Caki2 (cell line): ENCODE measurements around the gene ZNF285. TPM values are rescaled to one million over a fixed set of nuclear protein-coding genes. Genes with fewer than 3 reads are reported as not detected.
"Not testable (repeated sequence)": the region's sequence is repeated elsewhere in the genome, so short reads cannot be mapped to it uniquely, and the experiment has no call there.

Source experiments
- DNase-seq: peaks from one replicate; pipeline ENCODE4 v3.0.0-alpha.2; 2015; ENCODE audit warnings: low read depth
- in situ Hi-C: cut with HindIII; loops from 2 replicates; pipeline ENCODE4 v1.10.0; 2016; ENCODE audit warnings: low sequenced_read_pairs, low pct_unique_long_range_greater_than_20kb, mixed read lengths
- total RNA-seq: library from RNA; depleted of rRNA; stranded (reverse); fragments of >200 nt; shearing (Covaris generic); gene quantifications from 2 replicates; pipeline ENCODE4 v1.2.3, GENCODE V29; 2014; ENCODE audit warnings: low replicate concordance; rRNA removed

The ZNF285 gene
- 2.3 and 3.6 TPM in 2 replicates for total RNA-seq

GRCh38 chr19:44401139-44402115 lies at the start of gene ZNF285:
TSS of gene ZNF285 (minus strand) at chr19:44401608. CDS start at chr19:44397213, 4,395 bp downstream.
- in situ Hi-C loops, result no loop called here
- peak; percentile 93 for DNase-seq

- DNase-seq, result peak; percentile 92
These were observed 46.7 kb upstream of the ZNF285 start, which contains the start of gene ZNF229 for GRCh38 chr19:44447916-44448674. TSS of gene ZNF229 (minus strand) at chr19:44448472. CDS start at chr19:44442847, 5,625 bp downstream.

GRCh38 chr19:44438441-44438840 lies 37.0 kb upstream of the ZNF285 start:
- DNase-seq, result no peak
- in situ Hi-C loops, result no loop called here

More at GRCh38 chr19:44447916-44448674, 46.7 kb upstream of the ZNF285 start, which contains the start of gene ZNF229:
- in situ Hi-C loops, result no loop called here

GRCh38 chr19:44435441-44435840 lies 34.0 kb upstream of the ZNF285 start:
- in situ Hi-C loops, result no loop called here
- no peak for DNase-seq

- DNase-seq, result no peak
- in situ Hi-C loops, result no loop called here
These were observed 29.5 kb upstream of the ZNF285 start for GRCh38 chr19:44430956-44431355.

GRCh38 chr19:44415553-44415952 lies 14.1 kb upstream of the ZNF285 start:
- in situ Hi-C loops, result not testable (repeated sequence)

GRCh38 chr19:44389268-44389667 lies 12.1 kb downstream of the ZNF285 start:
- in situ Hi-C loops, DNase-seq: not testable (repeated sequence)

More at GRCh38 chr19:44415553-44415952, 14.1 kb upstream of the ZNF285 start:
- not testable (repeated sequence) for DNase-seq

GRCh38 chr19:44374789-44375188 lies 26.6 kb downstream of the ZNF285 start:
- in situ Hi-C loops, result no loop called here

GRCh38 chr19:44371815-44372480 lies 29.5 kb downstream of the ZNF285 start:
- in situ Hi-C loops, result no loop called here
- no peak for DNase-seq

More at GRCh38 chr19:44374789-44375188, 26.6 kb downstream of the ZNF285 start:
- no peak for DNase-seq

- in situ Hi-C loops, result no loop called here
- DNase-seq, result no peak
These were observed 34.4 kb downstream of the ZNF285 start for GRCh38 chr19:44367024-44367423.

GRCh38 chr19:44356383-44357111 lies 44.9 kb downstream of the ZNF285 start, which contains the start of gene ZNF112:
TSS of gene ZNF112 (minus strand) at chr19:44356680. CDS start at chr19:44340539, 16,141 bp downstream.
- DNase-seq, result peak; percentile 92
- in situ Hi-C loops, result no loop called here

GRCh38 chr19:44346556-44346955 lies 54.9 kb downstream of the ZNF285 start:
- DNase-seq, result no peak
- in situ Hi-C loops, result no loop called here

GRCh38 chr19:44345959-44346358 lies 55.4 kb downstream of the ZNF285 start:
- no peak for DNase-seq
- in situ Hi-C loops, result no loop called here

GRCh38 chr19:44344255-44344654 lies 57.2 kb downstream of the ZNF285 start:
- DNase-seq, result no peak
- in situ Hi-C loops, result no loop called here

GRCh38 chr19:44341794-44342193 lies 59.6 kb downstream of the ZNF285 start:
- DNase-seq, result no peak
- in situ Hi-C loops, result no loop called here

- DNase-seq, in situ Hi-C loops: not testable (repeated sequence)
These were observed 66.8 kb downstream of the ZNF285 start for GRCh38 chr19:44334639-44335038.
